Caco-2 (cell line): Measurements from ENCODE around the gene ZRANB1. TPM values are rescaled to one million over a fixed set of nuclear protein-coding genes. Genes with fewer than 3 reads are reported as not detected.

Experiments
- BruUV-seq: library from RNA; stranded (reverse); fragments of 400-500 nt; replicated peaks from 2 replicates; lab custom pipeline; 2021; lab: Mats Ljungman, UMichigan
- CTCF ChIA-PET: fragments of 300-600 bp; sonication (Branson Sonifier 250); formaldehyde crosslinking; loops from one replicate; lab custom pipeline; 2022; ENCODE audit warnings: antibody characterized with exemption; lab: Charles Lee
- POLR2A ChIA-PET: fragments of 300-600 bp; sonication (Branson Sonifier 250); formaldehyde crosslinking; loops from one replicate; lab custom pipeline; 2022; ENCODE audit warnings: antibody characterized with exemption; lab: Charles Lee
- DNase-seq, 2 experiments: peaks; one replicate each; pipeline versions ENCODE4 v3.0.0 to v3.0.0-alpha.2; 2020 to 2022
- H3K27me3 ChIP-seq: replicated peaks from 2 replicates; pipeline ENCODE4 v1.6.0; 2011; ENCODE audit warnings: low read length; ENCODE audit not compliant: control insufficient read depth, insufficient read depth
- H3K36me3 ChIP-seq: 2 replicates; pipeline ENCODE4 v1.5.1; 2011; ENCODE audit warnings: low read length; ENCODE audit not compliant: control insufficient read depth, insufficient read depth
- H3K4me1 ChIP-seq: fragments of 250-450 bp; sonication (Bioruptor Pico); 2 replicates; pipeline ENCODE4 v1.5.1; 2020; ENCODE audit warnings: mild to moderate bottlenecking
- H3K4me3 ChIP-seq: 2 replicates; pipeline ENCODE4 v1.5.1; 2011; ENCODE audit warnings: low read depth, mild to moderate bottlenecking, control low read depth, low read length
- H3K9me3 ChIP-seq: fragments of 250-450 bp; sonication (Bioruptor Pico); 2 replicates; pipeline ENCODE4 v1.5.1; 2020; ENCODE audit warnings: mild to moderate bottlenecking, moderate library complexity
- H3K27ac Mint-ChIP-seq: one replicate; pipeline ENCODE4 v1.8.0; 2022; ENCODE audit warnings: mixed read lengths; ENCODE audit not compliant: unreplicated experiment
- H3K27me3 Mint-ChIP-seq: one replicate; pipeline ENCODE4 v1.8.0; 2022; ENCODE audit warnings: mixed read lengths; ENCODE audit not compliant: insufficient read depth, unreplicated experiment
- H3K36me3 Mint-ChIP-seq: one replicate; pipeline ENCODE4 v1.8.0; 2022; ENCODE audit warnings: mild to moderate bottlenecking, mixed read lengths; ENCODE audit not compliant: insufficient read depth, unreplicated experiment
- H3K4me1 Mint-ChIP-seq: one replicate; pipeline ENCODE4 v1.8.0; 2022; ENCODE audit warnings: low read depth, mixed read lengths; ENCODE audit not compliant: unreplicated experiment
- H3K4me3 Mint-ChIP-seq: one replicate; pipeline ENCODE4 v1.8.0; 2022; ENCODE audit warnings: mild to moderate bottlenecking, moderate library complexity, mixed read lengths; ENCODE audit not compliant: unreplicated experiment
- H3K9me3 Mint-ChIP-seq: one replicate; pipeline ENCODE4 v1.8.0; 2022; ENCODE audit warnings: mixed read lengths; ENCODE audit not compliant: unreplicated experiment
- intact Hi-C: fragments of 100-400 bp; cut with micrococcal nuclease; formaldehyde crosslinking; loops from one replicate; pipeline ENCODE4 v1.10.0; 2022; ENCODE audit not compliant: unreplicated experiment
- total RNA-seq: library from RNA; stranded (reverse); gene quantifications from 2 replicates; pipeline ENCODE4 v1.2.3, GENCODE V29; 2022
- TF ChIP-seq, protein P1 (sequence below), 2 experiments: fragments of 200-600 bp in 1 of 2; IDR thresholded peaks; 1 replicate in 1 of 2; 2 replicates in 1 of 2; pipeline versions ENCODE4 v1.5.1 to v1.8.0; 2011 to 2022; ENCODE audit warnings: antibody characterized with exemption in 1 of 2, control low read depth in 1 of 2, inconsistent platforms in 1 of 2, low read depth in 1 of 2, low read length in 1 of 2, mild to moderate bottlenecking in 1 of 2, moderate library complexity in 1 of 2; ENCODE audit not compliant: insufficient read depth in 1 of 2, severe bottlenecking in 1 of 2, unreplicated experiment in 1 of 2

ZRANB1 gene
- total RNA-seq, 1 experiment from 2014 or later: 24.6 TPM

DNA sequence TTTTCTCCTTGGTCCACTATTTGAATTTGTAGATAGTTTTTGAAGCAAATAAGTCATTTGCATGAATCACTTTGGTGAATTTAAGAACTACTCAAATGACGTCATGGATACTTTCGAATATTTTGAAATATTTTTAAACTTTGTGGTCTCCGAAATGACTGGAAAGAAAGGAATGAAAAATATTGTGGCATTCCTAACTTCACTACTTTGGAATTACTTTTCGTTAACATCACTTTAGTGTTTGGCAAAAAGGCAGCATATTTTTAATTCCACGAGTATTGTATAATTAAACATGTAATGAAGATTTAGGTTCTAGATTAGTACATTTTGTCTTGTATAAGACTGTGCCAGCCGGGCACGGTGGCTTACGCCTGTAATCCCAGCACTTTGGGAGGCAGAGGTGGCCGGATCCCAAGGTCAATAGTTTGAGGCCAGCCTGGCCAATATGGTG is 35.3 kb upstream of the ZRANB1 start:
- Mint-ChIP-seq H3K4me3 (no peak overlapping the region), H3K36me3 (no peaks in the 10 kb centered on the region), H3K4me1 (peaks cover 14% of the 10 kb centered on the region), H3K27ac (peak overlapping the region; percentile 40), H3K9me3 (no peaks in the 10 kb centered on the region), H3K27me3 (no peaks in the 10 kb centered on the region)
- TF ChIP-seq, protein P1, sequence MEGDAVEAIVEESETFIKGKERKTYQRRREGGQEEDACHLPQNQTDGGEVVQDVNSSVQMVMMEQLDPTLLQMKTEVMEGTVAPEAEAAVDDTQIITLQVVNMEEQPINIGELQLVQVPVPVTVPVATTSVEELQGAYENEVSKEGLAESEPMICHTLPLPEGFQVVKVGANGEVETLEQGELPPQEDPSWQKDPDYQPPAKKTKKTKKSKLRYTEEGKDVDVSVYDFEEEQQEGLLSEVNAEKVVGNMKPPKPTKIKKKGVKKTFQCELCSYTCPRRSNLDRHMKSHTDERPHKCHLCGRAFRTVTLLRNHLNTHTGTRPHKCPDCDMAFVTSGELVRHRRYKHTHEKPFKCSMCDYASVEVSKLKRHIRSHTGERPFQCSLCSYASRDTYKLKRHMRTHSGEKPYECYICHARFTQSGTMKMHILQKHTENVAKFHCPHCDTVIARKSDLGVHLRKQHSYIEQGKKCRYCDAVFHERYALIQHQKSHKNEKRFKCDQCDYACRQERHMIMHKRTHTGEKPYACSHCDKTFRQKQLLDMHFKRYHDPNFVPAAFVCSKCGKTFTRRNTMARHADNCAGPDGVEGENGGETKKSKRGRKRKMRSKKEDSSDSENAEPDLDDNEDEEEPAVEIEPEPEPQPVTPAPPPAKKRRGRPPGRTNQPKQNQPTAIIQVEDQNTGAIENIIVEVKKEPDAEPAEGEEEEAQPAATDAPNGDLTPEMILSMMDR (IDR thresholded peaks at IDR 0.05; ENCODE audit: insufficient read depth in 1 of 2, low read depth in 1 of 2, low read length in 1 of 2, severe bottlenecking in 1 of 2, unreplicated experiment in 1 of 2): no peak
- no peaks in the 10 kb centered on the region for H3K27me3 ChIP-seq
- CTCF ChIA-PET: no interaction called here
- no peaks in the 10 kb centered on the region for H3K36me3 ChIP-seq
- BruUV-seq: no TSS peak
- DNase-seq: no peak
- no peak overlapping the region for H3K4me3 ChIP-seq
- H3K9me3 ChIP-seq: no peaks in the 10 kb centered on the region
- intact Hi-C loops: no loop called here
- POLR2A ChIA-PET: no interaction called here
- peaks cover 10% of the 10 kb centered on the region for H3K4me1 ChIP-seq

GRCh38 chr10:124909563-124909962 is 32.4 kb upstream of the ZRANB1 start:
- Histone ChIP-seq H3K4me1 (peaks cover 10% of the 10 kb centered on the region), H3K27me3 (no peaks in the 10 kb centered on the region), H3K4me3 (no peak overlapping the region), H3K9me3 (no peaks in the 10 kb centered on the region), H3K36me3 (no peaks in the 10 kb centered on the region)
- no peaks in the 10 kb centered on the region for H3K36me3 Mint-ChIP-seq
- H3K27ac Mint-ChIP-seq: no peak overlapping the region
- H3K4me1 Mint-ChIP-seq: peaks cover 14% of the 10 kb centered on the region
- H3K27me3 Mint-ChIP-seq: no peaks in the 10 kb centered on the region
- DNase-seq: peak; percentile 47 to 51
- intact Hi-C loops: no loop called here
- TF ChIP-seq, protein P1 (IDR thresholded peaks at IDR 0.05; ENCODE audit: insufficient read depth in 1 of 2, low read depth in 1 of 2, low read length in 1 of 2, severe bottlenecking in 1 of 2, unreplicated experiment in 1 of 2): no peak
- ChIA-PET CTCF (interaction anchor here (0.7 kb wide), 1 partner anchor 17 kb away, joined by 6 read pairs; no protein-coding TSS in a partner anchor), POLR2A (no interaction called here)
- H3K9me3 Mint-ChIP-seq: no peaks in the 10 kb centered on the region
- H3K4me3 Mint-ChIP-seq: peak overlapping the region; percentile 60
- BruUV-seq: no TSS peak

DNA sequence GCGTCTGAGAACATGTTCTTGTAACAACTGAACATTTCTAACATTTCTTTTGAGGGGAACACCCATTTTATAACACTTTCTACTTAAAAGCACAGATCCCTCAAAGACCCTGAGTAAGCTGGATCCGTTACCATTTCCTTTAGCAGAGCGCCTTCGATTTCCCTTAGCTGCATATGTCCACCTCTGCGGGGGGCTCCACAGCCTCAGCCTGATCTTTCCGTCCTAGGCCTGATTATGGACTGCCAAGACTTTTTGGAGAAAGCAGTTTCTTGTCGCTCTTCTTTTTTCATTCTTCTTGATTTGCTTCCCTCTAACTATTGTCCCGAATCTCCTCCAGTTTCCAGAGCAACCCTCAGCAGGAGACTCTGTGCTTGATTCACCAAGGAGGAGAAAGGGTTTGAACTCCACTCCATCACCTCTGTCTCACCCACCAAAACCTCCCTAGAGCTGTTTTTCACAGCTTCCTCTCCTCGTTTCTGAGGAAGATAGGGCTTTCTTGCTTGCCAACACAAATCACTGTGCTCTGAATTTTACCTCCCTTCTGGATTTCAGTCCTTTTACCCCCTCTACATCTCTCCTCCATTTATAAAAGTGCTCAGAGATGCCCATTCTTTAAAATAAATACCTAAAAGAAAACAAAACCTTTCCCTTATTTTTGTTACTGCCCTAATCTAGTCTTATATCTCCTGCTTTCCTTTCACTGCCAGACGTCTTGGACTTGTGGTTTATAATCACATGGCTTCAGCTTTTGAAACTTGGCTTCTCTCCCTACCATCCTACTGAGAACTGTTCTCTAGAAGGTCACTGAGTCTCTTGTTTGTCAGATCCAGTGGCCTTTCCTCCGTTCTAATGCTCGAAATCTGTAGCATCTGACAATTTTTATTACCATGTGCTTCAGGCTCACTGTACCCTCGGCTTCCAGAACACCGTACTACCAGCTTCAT is 30.5 kb upstream of the ZRANB1 start:
- H3K27me3 Mint-ChIP-seq: no peaks in the 10 kb centered on the region
- H3K4me1 Mint-ChIP-seq: peaks cover 14% of the 10 kb centered on the region
- TF ChIP-seq, protein P1 (IDR thresholded peaks at IDR 0.05; ENCODE audit: insufficient read depth in 1 of 2, low read depth in 1 of 2, low read length in 1 of 2, severe bottlenecking in 1 of 2, unreplicated experiment in 1 of 2): no peak
- no peaks in the 10 kb centered on the region for H3K9me3 Mint-ChIP-seq
- CTCF ChIA-PET: no interaction called here
- H3K36me3 Mint-ChIP-seq: no peaks in the 10 kb centered on the region
- no peak overlapping the region for H3K4me3 Mint-ChIP-seq
- intact Hi-C loops: no loop called here
- Histone ChIP-seq H3K27me3 (no peaks in the 10 kb centered on the region), H3K4me1 (peaks cover 10% of the 10 kb centered on the region), H3K4me3 (no peak overlapping the region), H3K36me3 (no peaks in the 10 kb centered on the region), H3K9me3 (no peaks in the 10 kb centered on the region)
- POLR2A ChIA-PET: no interaction called here
- no peak overlapping the region for H3K27ac Mint-ChIP-seq
- no peak for DNase-seq
- no TSS peak for BruUV-seq
